Heart right ventricle (tissue), 16 donors: ENCODE data around the gene ZNF747. TPM values are rescaled to one million over a fixed set of nuclear protein-coding genes. Genes with fewer than 3 reads are reported as not detected.

Source experiments
- ATAC-seq, 8 donors: fragments of 200-7000 bp; cut with Tn5 transposase; one replicate each; pipeline ENCODE4 v1.9.1; 2020; ENCODE audit warnings: mild to moderate bottlenecking in 8 of 8, moderate library complexity in 8 of 8, moderate number of reproducible peaks in 1 of 8
- DNase-seq, 2 donors: peaks; one replicate each; pipeline ENCODE4 v3.0.0-alpha.2; 2020
- H3K27ac ChIP-seq, 10 donors: fragments of 200-600 bp; sonication (generic) in 2 of 10; one replicate each; pipeline versions ENCODE4 v1.5.0 to v1.8.0; 2020 to 2022; ENCODE audit warnings: mild to moderate bottlenecking in 3 of 10
- H3K27me3 ChIP-seq, 7 donors: fragments of 200-600 bp; one replicate each; pipeline ENCODE4 v1.8.0; 2021 to 2022; ENCODE audit warnings: mild to moderate bottlenecking in 2 of 7
- H3K36me3 ChIP-seq, 9 donors: fragments of 200-600 bp; sonication (generic) in 1 of 9; one replicate each; pipeline versions ENCODE4 v1.5.0 to v1.8.0; 2020 to 2022; ENCODE audit warnings: mild to moderate bottlenecking in 2 of 9
- H3K4me1 ChIP-seq, 9 donors: fragments of 200-600 bp; sonication (generic) in 1 of 9; one replicate each; pipeline versions ENCODE4 v1.5.0 to v1.8.0; 2020 to 2022; ENCODE audit warnings: mild to moderate bottlenecking in 4 of 9
- H3K4me3 ChIP-seq, 10 donors: fragments of 200-600 bp; sonication (generic) in 2 of 10; one replicate each; pipeline versions ENCODE4 v1.5.0 to v1.8.0; 2020 to 2022; ENCODE audit warnings: mild to moderate bottlenecking in 7 of 10, moderate library complexity in 2 of 10
- H3K9me3 ChIP-seq, 11 donors: fragments of 200-600 bp in 10 of 11; sonication (generic) in 2 of 11; one replicate each; pipeline versions ENCODE4 v1.5.0 to v1.8.0; 2013 to 2022; ENCODE audit warnings: mild to moderate bottlenecking in 2 of 11, control low read depth in 1 of 11, moderate library complexity in 1 of 11
- WGBS, 2 donors: extraction: QIAGEN DNeasy Blood & Tissue Kit; methylation state at CpG; one replicate each; pipeline ENCODE4 v1.1.7; 2013; ENCODE audit warnings: inconsistent platforms in 1 of 2; 5-methylcytosine and 5-hydroxymethylcytosine counted together
- intact Hi-C, 10 donors: fragments of 100-400 bp; cut with DNase I; formaldehyde crosslinking; loops; one replicate each; pipeline versions ENCODE4 v1.11.1 to v1.14.2; 2022
- polyA plus RNA-seq, 2 donors: library from polyadenylated mRNA; stranded (reverse); fragments of 200-250 nt; gene quantifications; one replicate each; pipeline ENCODE4 v1.2.3, GENCODE V29; 2013
- total RNA-seq, 10 donors: library from RNA; stranded (reverse); fragmentation: NEBNext Ultra II Directional in 3 of 10; extraction: Animal tissue kit (Norgen Biotek cat#: 25700) in 3 of 10; gene quantifications; one replicate each; pipeline versions ENCODE4 v1.2.1 to v1.2.4, GENCODE V29; 2021 to 2023
- TF ChIP-seq, protein P1 (sequence below), 9 donors: fragments of 200-600 bp; sonication (generic) in 2 of 9; IDR thresholded peaks; one replicate each; pipeline versions ENCODE4 v1.5.0 to v1.8.0; 2021 to 2022; ENCODE audit warnings: antibody characterized with exemption in 9 of 9, mild to moderate bottlenecking in 5 of 9, moderate library complexity in 1 of 9
- donor health status: Arrhythmogenic right ventricular cardiomyopathy.
- donor health status: ischemic (EF 13 %, LVEDD 7.1; RV severe dilation, severe dysfunction).
- donor health status: healthy with polysubstance abuse.
- donor health status: DM: no; HTN: yes; CAD: no.
- donor health status: DM: no; HTN: no; CAD: no.
- donor health status: ischemic (EF 25% LVEDD 6.9; RV normal size, moderate dysfunction).
- donor health status: ischemic (EF 25% LVEDD 5.7; RV mildly dilated, moderate dysfunction).
- donor health status: healthy.
- donor health status: DM: yes; HTN: yes; CAD: no.
- donor health status: Ischemic cardiomyopathy.
- donor health status: ischemic (EF 35%, LVEDD 5.7; RV mildly dilated, moderate dysfunction).
- donor health status: nonischemic (EF 11% LVEDD 7.7; RV severe dilation, severe dysfunction).
- donor health status: DM: yes; HTN: yes; CAD: no.
- donor health status: PGD.
- donor health status: ischemic (EF 29% LVEDD 5.4; RV normal size, mild dysfunction).
- donor health status: nonischemic (EF 23%, LVEDD 6.1; RV moderate dilation, normal function).

Gene ZNF747
- total and polyA plus RNA-seq, 12 donors = 8.5 to 14.3 (median 10.5) TPM

GRCh38 chr16:30569746-30570635, 35.3 kb upstream of the ZNF747 start:
- peaks cover 0 to 13% (median 0%) of the 10 kb centered on the region in 9 donors for H3K36me3 ChIP-seq
- intact Hi-C loops = loop anchor here in 7 of 10 donors (1.0 to 10.0 kb wide), 8 partner anchors 11 to 135 kb away; partner anchors contain the start of genes ZNF768 (in 4 of the 7), ZNF747 (in 2 of the 7), DCTPP1 (in 1 of the 7) and PRR14 (in 1 of the 7)
- DNase-seq (no peak), ATAC-seq (no peak)
- TF ChIP-seq, protein P1, sequence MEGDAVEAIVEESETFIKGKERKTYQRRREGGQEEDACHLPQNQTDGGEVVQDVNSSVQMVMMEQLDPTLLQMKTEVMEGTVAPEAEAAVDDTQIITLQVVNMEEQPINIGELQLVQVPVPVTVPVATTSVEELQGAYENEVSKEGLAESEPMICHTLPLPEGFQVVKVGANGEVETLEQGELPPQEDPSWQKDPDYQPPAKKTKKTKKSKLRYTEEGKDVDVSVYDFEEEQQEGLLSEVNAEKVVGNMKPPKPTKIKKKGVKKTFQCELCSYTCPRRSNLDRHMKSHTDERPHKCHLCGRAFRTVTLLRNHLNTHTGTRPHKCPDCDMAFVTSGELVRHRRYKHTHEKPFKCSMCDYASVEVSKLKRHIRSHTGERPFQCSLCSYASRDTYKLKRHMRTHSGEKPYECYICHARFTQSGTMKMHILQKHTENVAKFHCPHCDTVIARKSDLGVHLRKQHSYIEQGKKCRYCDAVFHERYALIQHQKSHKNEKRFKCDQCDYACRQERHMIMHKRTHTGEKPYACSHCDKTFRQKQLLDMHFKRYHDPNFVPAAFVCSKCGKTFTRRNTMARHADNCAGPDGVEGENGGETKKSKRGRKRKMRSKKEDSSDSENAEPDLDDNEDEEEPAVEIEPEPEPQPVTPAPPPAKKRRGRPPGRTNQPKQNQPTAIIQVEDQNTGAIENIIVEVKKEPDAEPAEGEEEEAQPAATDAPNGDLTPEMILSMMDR (IDR thresholded peaks at IDR 0.05) = no peak
- 68 to 81% methylated on average over 44 of the region's 44 CpGs for WGBS, 2 donors
- no peaks in the 10 kb centered on the region for H3K9me3 ChIP-seq
- H3K27ac ChIP-seq = peak overlapping the region in 9 of 10 donors; percentile 96 to 99 (median 99)
- peak overlapping the region in 8 of 10 donors; percentile 69 to 90 (median 84) for H3K4me3 ChIP-seq
- no peaks in the 10 kb centered on the region for H3K27me3 ChIP-seq
- H3K4me1 ChIP-seq = peaks cover 6 to 50% (median 23%) of the 10 kb centered on the region in 9 donors

GRCh38 chr16:30569281-30569680, 34.6 kb upstream of the ZNF747 start:
- Histone ChIP-seq H3K4me1 (peaks cover 6 to 50% (median 23%) of the 10 kb centered on the region in 9 donors), H3K36me3 (peaks cover 0 to 13% (median 0%) of the 10 kb centered on the region in 9 donors), H3K27ac (peak overlapping the region in 3 of 10 donors; percentile 79 to 99 (median 99)), H3K27me3 (no peaks in the 10 kb centered on the region), H3K9me3 (no peaks in the 10 kb centered on the region), H3K4me3 (no peak overlapping the region)
- TF ChIP-seq, protein P1 (IDR thresholded peaks at IDR 0.05) = no peak
- no peak for ATAC-seq
- no peak for DNase-seq
- intact Hi-C loops = loop anchor here in 1 of 10 donors (10.0 kb wide), 1 partner anchor 134 kb away; the partner anchor contains the start of gene DCTPP1
- 89 to 91% methylated on average over 3 of the region's 3 CpGs for WGBS, 2 donors

DNA sequence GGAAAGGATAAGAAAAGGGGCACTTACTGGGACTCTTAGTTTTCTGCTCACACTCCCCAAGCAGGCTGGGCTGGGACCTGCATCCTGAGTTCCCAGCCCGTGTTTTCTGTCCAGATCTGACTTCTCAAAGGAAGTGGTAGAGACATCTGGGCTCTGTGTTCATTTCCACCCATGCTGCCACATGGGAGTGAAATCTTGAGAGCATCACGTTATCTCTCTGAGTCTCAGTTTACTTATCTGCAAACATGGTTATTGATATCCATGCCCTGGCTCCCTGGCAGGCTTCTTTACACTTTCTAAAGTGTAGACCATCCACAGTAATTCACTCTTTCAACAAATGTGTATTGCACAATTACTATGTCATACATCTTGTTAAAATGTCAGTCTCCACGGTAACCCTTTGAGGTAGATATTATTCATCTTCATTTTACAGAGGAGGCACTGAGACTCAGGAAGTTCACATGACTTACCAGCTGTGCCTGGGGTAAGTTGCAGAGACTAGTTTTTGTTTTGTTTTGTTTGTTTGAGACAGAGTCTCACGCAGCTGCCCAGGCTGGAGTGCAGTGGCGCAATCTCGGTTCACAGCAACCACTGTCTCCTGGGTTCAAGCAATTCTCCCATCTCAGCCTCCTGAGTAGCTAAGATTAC, 33.5 kb upstream of the ZNF747 start:
- no peaks in the 10 kb centered on the region for H3K27me3 ChIP-seq
- TF ChIP-seq, protein P1 (IDR thresholded peaks at IDR 0.05) = no peak
- WGBS, 2 donors = 77 to 79% methylated on average over 6 of the region's 6 CpGs
- intact Hi-C loops = loop anchor here in 1 of 10 donors (10.0 kb wide), 1 partner anchor 133 kb away; the partner anchor contains the start of gene DCTPP1
- no peak overlapping the region for H3K4me3 ChIP-seq
- DNase-seq = no peak
- H3K4me1 ChIP-seq = peaks cover 6 to 50% (median 23%) of the 10 kb centered on the region in 9 donors
- H3K36me3 ChIP-seq = peaks cover 0 to 13% (median 0%) of the 10 kb centered on the region in 9 donors
- H3K27ac ChIP-seq = peak overlapping the region in 1 of 10 donors; percentile 79
- ATAC-seq = no peak
- no peaks in the 10 kb centered on the region for H3K9me3 ChIP-seq
